Neural cell (in vitro differentiated cells): ENCODE data around the gene ANKRD31. TPM values are rescaled to one million over a fixed set of nuclear protein-coding genes. Genes with fewer than 3 reads are reported as not detected.
"Not testable (repeated sequence)": the region's sequence is repeated elsewhere in the genome, so short reads cannot be mapped to it uniquely, and the experiment has no call there.

Experiments used
- H2AFZ ChIP-seq: fragments of 200-600, 300-800 bp; sonication (generic), shearing (Covaris generic); 2 replicates; pipeline ENCODE4 v1.6.0; 2014; ENCODE audit warnings: low read depth, mild to moderate bottlenecking, antibody characterized with exemption, low read length, moderate library complexity
- H3F3A ChIP-seq: fragments of 200-600 bp; shearing (Covaris generic); 2 replicates; pipeline ENCODE4 v1.6.1; 2016; ENCODE audit warnings: mild to moderate bottlenecking, moderate library complexity, mixed read lengths, antibody characterized with exemption, low read length; ENCODE audit not compliant: insufficient read depth, poor library complexity, severe bottlenecking
- H3K27ac ChIP-seq: fragments of 200-600, 300-800 bp; sonication (generic), shearing (Covaris generic); 2 replicates; pipeline ENCODE4 v1.5.1; 2014; ENCODE audit warnings: mild to moderate bottlenecking, low read length, moderate library complexity
- H3K27me3 ChIP-seq: fragments of 300-800, 200-600 bp; sonication (generic), shearing (Covaris generic); 2 replicates; pipeline ENCODE4 v1.6.0; 2014; ENCODE audit warnings: mild to moderate bottlenecking, low read depth, low read length, moderate library complexity; ENCODE audit not compliant: insufficient read depth
- H3K36me3 ChIP-seq: fragments of 300-800, 200-600 bp; sonication (generic), shearing (Covaris generic); 2 replicates; pipeline ENCODE4 v1.5.1; 2014; ENCODE audit warnings: mild to moderate bottlenecking, antibody characterized with exemption, low read length, moderate library complexity; ENCODE audit not compliant: insufficient read depth
- H3K4me2 ChIP-seq: fragments of 300-800, 200-600 bp; sonication (generic), shearing (Covaris generic); 2 replicates; pipeline ENCODE4 v1.6.0; 2014; ENCODE audit warnings: mild to moderate bottlenecking, low read length
- H3K4me3 ChIP-seq: fragments of 300-800, 200-600 bp; sonication (generic), shearing (Covaris generic); 2 replicates; pipeline ENCODE4 v1.5.1; 2014; ENCODE audit warnings: mild to moderate bottlenecking, low read length, moderate library complexity
- H3K79me2 ChIP-seq: fragments of 200-600 bp; shearing (Covaris generic); replicated peaks from 2 replicates; pipeline ENCODE4 v1.6.0; 2014; ENCODE audit warnings: mild to moderate bottlenecking, low read length, moderate library complexity; ENCODE audit not compliant: insufficient read depth
- H3K9ac ChIP-seq: fragments of 300-800, 200-600 bp; sonication (generic), shearing (Covaris generic); 2 replicates; pipeline ENCODE4 v1.6.1; 2016; ENCODE audit warnings: mild to moderate bottlenecking, low read length, mixed read lengths
- H3K9me2 ChIP-seq: fragments of 200-600 bp; shearing (Covaris generic); 2 replicates; pipeline ENCODE4 v1.6.1; 2016; ENCODE audit warnings: mild to moderate bottlenecking, low read length, mixed read lengths; ENCODE audit not compliant: insufficient read depth
- H3K9me3 ChIP-seq: fragments of 200-600, 300-800 bp; sonication (generic), shearing (Covaris generic); 2 replicates; pipeline ENCODE4 v1.6.1; 2016; ENCODE audit warnings: mild to moderate bottlenecking, mixed run types, low read length, moderate library complexity, mixed read lengths
- H4K20me1 ChIP-seq: fragments of 200-600 bp; shearing (Covaris generic); 2 replicates; pipeline ENCODE4 v1.6.1; 2016; ENCODE audit warnings: mild to moderate bottlenecking, mixed run types; ENCODE audit not compliant: insufficient read depth
- CTCF ChIP-seq: fragments of 450-650 bp; IDR thresholded peaks from 2 replicates; pipeline ENCODE4 v1.5.1; 2014; ENCODE audit warnings: antibody characterized with exemption, mild to moderate bottlenecking, moderate library complexity; ENCODE audit not compliant: poor library complexity, severe bottlenecking
- EP300 ChIP-seq: fragments of 450-650 bp; conservative IDR thresholded peaks from 2 replicates; pipeline ENCODE4 v1.6.1; 2014; ENCODE audit warnings: antibody characterized with exemption, mild to moderate bottlenecking, moderate library complexity; ENCODE audit not compliant: poor library complexity, severe bottlenecking
- EZH2 ChIP-seq: fragments of 200-600, 300-800 bp; shearing (Covaris generic), sonication (generic); IDR thresholded peaks from 2 replicates; pipeline ENCODE4 v1.6.1; 2014; ENCODE audit warnings: antibody characterized with exemption, low read length, borderline replicate concordance, mild to moderate bottlenecking; ENCODE audit not compliant: insufficient read depth, poor library complexity, severe bottlenecking
- MXI1 ChIP-seq: fragments of 450-650 bp; conservative IDR thresholded peaks from 2 replicates; pipeline ENCODE4 v1.6.1; 2014; ENCODE audit warnings: antibody characterized with exemption, mild to moderate bottlenecking; ENCODE audit not compliant: poor library complexity, severe bottlenecking
- POLR2AphosphoS5 ChIP-seq: IDR thresholded peaks from 2 replicates; pipeline ENCODE4 v1.6.1; 2012
- RAD21 ChIP-seq: fragments of 450-650 bp; conservative IDR thresholded peaks from 2 replicates; pipeline ENCODE4 v1.6.1; 2014; ENCODE audit warnings: antibody characterized with exemption, mild to moderate bottlenecking, moderate library complexity
- TAF1 ChIP-seq: IDR thresholded peaks from 2 replicates; pipeline ENCODE4 v1.6.1; 2012; ENCODE audit warnings: low read depth
- polyA plus RNA-seq: library from polyadenylated mRNA; depleted of rRNA; stranded (reverse); fragments of >200 nt; gene quantifications from 2 replicates; pipeline ENCODE4 v1.2.3, GENCODE V29; 2014
- TF ChIP-seq, protein P1 (sequence below): IDR thresholded peaks from 2 replicates; pipeline ENCODE4 v1.6.1; 2012; ENCODE audit warnings: borderline replicate concordance

ANKRD31 gene
- polyA plus RNA-seq, 1 donor from 2014 or later, result 0.62 TPM

- H3K27me3 ChIP-seq, result no peaks in the 10 kb centered on the region
- no peaks in the 10 kb centered on the region for H3K79me2 ChIP-seq
Measured at GRCh38 chr5:75108515-75108914, 128.2 kb downstream of the ANKRD31 start.

DNA sequence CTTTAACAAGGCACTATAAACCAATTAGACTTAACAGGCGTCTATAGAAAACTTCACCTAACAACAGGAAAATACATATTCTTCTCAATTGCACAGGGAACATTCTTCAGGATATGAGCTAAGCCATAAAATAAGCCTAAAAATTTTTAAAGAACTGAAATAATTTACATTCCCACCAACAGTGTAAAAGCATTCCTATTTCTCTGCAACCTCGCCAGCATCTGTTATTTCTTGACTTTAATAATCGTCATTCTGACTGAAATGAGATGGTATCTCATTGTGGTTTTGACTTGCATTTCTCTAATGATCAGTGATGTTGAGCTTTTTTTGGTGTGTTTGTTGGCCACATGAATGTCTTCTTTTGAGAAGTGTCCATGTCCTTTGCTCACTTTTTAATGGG is 140.7 kb downstream of the ANKRD31 start:
- H2AFZ ChIP-seq, H3K9me2 ChIP-seq, H3K4me3 ChIP-seq, H3K79me2 ChIP-seq, H3K27ac ChIP-seq, H3K9me3 ChIP-seq, H3K36me3 ChIP-seq, H4K20me1 ChIP-seq, H3K27me3 ChIP-seq, H3K9ac ChIP-seq, H3F3A ChIP-seq, H3K4me2 ChIP-seq: not testable (repeated sequence)

More at GRCh38 chr5:75108515-75108914, 128.2 kb downstream of the ANKRD31 start:
- H3K27ac ChIP-seq, result no peak overlapping the region
- no peaks in the 10 kb centered on the region for H3K36me3 ChIP-seq
- no peaks in the 10 kb centered on the region for H4K20me1 ChIP-seq
- H2AFZ ChIP-seq, result no peak overlapping the region
- H3F3A ChIP-seq, result no peaks in the 10 kb centered on the region
- H3K9ac ChIP-seq, result no peak overlapping the region
- no peak for TF ChIP-seq TAF1
- TF ChIP-seq POLR2AphosphoS5, result no peak
- TF ChIP-seq, protein P1, sequence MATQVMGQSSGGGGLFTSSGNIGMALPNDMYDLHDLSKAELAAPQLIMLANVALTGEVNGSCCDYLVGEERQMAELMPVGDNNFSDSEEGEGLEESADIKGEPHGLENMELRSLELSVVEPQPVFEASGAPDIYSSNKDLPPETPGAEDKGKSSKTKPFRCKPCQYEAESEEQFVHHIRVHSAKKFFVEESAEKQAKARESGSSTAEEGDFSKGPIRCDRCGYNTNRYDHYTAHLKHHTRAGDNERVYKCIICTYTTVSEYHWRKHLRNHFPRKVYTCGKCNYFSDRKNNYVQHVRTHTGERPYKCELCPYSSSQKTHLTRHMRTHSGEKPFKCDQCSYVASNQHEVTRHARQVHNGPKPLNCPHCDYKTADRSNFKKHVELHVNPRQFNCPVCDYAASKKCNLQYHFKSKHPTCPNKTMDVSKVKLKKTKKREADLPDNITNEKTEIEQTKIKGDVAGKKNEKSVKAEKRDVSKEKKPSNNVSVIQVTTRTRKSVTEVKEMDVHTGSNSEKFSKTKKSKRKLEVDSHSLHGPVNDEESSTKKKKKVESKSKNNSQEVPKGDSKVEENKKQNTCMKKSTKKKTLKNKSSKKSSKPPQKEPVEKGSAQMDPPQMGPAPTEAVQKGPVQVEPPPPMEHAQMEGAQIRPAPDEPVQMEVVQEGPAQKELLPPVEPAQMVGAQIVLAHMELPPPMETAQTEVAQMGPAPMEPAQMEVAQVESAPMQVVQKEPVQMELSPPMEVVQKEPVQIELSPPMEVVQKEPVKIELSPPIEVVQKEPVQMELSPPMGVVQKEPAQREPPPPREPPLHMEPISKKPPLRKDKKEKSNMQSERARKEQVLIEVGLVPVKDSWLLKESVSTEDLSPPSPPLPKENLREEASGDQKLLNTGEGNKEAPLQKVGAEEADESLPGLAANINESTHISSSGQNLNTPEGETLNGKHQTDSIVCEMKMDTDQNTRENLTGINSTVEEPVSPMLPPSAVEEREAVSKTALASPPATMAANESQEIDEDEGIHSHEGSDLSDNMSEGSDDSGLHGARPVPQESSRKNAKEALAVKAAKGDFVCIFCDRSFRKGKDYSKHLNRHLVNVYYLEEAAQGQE, result no peak
- TF ChIP-seq MXI1, result no peak
- TF ChIP-seq RAD21, result no peak
- TF ChIP-seq CTCF, result no peak
- TF ChIP-seq EP300, result no peak
- no peak for TF ChIP-seq EZH2
- no peak overlapping the region for H3K4me3 ChIP-seq
- no peak overlapping the region for H3K4me2 ChIP-seq
- H3K9me2 ChIP-seq, result no peaks in the 10 kb centered on the region
- no peaks in the 10 kb centered on the region for H3K9me3 ChIP-seq

DNA sequence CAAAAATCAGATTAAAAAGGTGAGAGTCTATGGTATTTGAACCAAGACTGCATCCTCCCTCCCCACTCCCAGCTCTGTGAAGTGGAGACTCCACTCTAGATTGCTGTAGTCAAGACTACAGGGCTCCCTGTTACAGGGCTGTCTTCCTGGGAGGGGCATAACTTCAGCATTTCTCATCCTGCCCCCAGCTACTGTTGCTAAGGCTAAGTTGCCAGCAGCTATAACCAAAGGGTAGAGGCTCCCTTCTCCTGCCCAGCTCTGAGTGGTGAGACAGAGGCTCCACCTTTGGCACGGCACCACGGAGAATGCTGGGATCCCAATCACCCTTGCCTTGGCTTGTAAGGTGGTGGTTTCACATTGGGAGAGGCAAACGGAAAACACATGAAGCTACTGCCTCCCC is 145.1 kb downstream of the ANKRD31 start:
- H3K36me3 ChIP-seq, result no peaks in the 10 kb centered on the region
- H3K9me2 ChIP-seq, result no peaks in the 10 kb centered on the region
- H3K4me2 ChIP-seq, result no peak overlapping the region
- H3K79me2 ChIP-seq, result no peaks in the 10 kb centered on the region
- no peaks in the 10 kb centered on the region for H3K27me3 ChIP-seq
- H4K20me1 ChIP-seq, result no peaks in the 10 kb centered on the region
- H3K4me3 ChIP-seq, result no peak overlapping the region
- H3K9me3 ChIP-seq, result no peaks in the 10 kb centered on the region
- no peak overlapping the region for H2AFZ ChIP-seq
- no peaks in the 10 kb centered on the region for H3F3A ChIP-seq
- TF ChIP-seq EZH2, result no peak
- no peak for TF ChIP-seq RAD21
- no peak for TF ChIP-seq CTCF
- TF ChIP-seq POLR2AphosphoS5, result no peak
- TF ChIP-seq MXI1, result no peak
- H3K27ac ChIP-seq, result no peak overlapping the region
- no peak overlapping the region for H3K9ac ChIP-seq
